BLaER1 treated with 17β-estradiol and CSF1 and Interleukin-3, amounts not matched to agents 10 nM and 100 nM (cell line): ENCODE measurements around the gene PPP1CC.

ENCODE experiments used
- H3K27ac ChIP-seq, 11 experiments: shearing (Covaris generic); formaldehyde crosslinking; 2 replicates each; pipeline ENCODE4 v1.8.1; 2022
- H3K27me3 ChIP-seq, 11 experiments: shearing (Covaris generic); formaldehyde crosslinking; 2 replicates each; pipeline ENCODE4 v1.8.1; 2022
- H3K36me3 ChIP-seq, 11 experiments: shearing (Covaris generic); formaldehyde crosslinking; 2 replicates each; pipeline ENCODE4 v1.8.1; 2022
- H3K4me1 ChIP-seq, 10 experiments: shearing (Covaris generic); formaldehyde crosslinking; 2 replicates each; pipeline ENCODE4 v1.8.1; 2022
- H3K4me2 ChIP-seq, 11 experiments: shearing (Covaris generic); formaldehyde crosslinking; 2 replicates each; pipeline ENCODE4 v1.8.1; 2022
- H3K4me3 ChIP-seq, 10 experiments: shearing (Covaris generic); formaldehyde crosslinking; 2 replicates each; pipeline ENCODE4 v1.8.1; 2022
- H3K9ac ChIP-seq, 11 experiments: shearing (Covaris generic); formaldehyde crosslinking; 2 replicates each; pipeline ENCODE4 v1.8.1; 2022
- H3K9me3 ChIP-seq, 11 experiments: shearing (Covaris generic); formaldehyde crosslinking; replicated peaks in 1 of 11; 2 replicates each; pipeline ENCODE4 v1.8.1; 2022
- H4K20me1 ChIP-seq, 11 experiments: shearing (Covaris generic); formaldehyde crosslinking; 2 replicates each; pipeline ENCODE4 v1.8.1; 2022
- Cebpa-rat ChIP-seq, 11 experiments: shearing (Covaris generic); IDR thresholded peaks; 2 replicates each; pipeline ENCODE4 v1.8.1; 2022

Gene PPP1CC

GRCh38 chr12:110762891-110763290, 20.2 kb upstream of the PPP1CC start:
- Histone ChIP-seq H3K27me3 (no peaks in the 10 kb centered on the region), H3K4me2 (no peak overlapping the region), H3K9ac (no peak overlapping the region), H3K27ac (no peak overlapping the region), H4K20me1 (no peaks in the 10 kb centered on the region), H3K36me3 (no peaks in the 10 kb centered on the region), H3K4me3 (no peak overlapping the region), H3K4me1 (peaks cover 0 to 5% (median 0%) of the 10 kb centered on the region in 10 experiments; a peak in 2 of 20 replicates), H3K9me3 (no peaks in the 10 kb centered on the region)
- no peak for TF ChIP-seq Cebpa-rat (IDR thresholded peaks at IDR 0.05)

GRCh38 chr12:110760204-110760609, 17.5 kb upstream of the PPP1CC start:
- no peak overlapping the region for H3K4me2 ChIP-seq
- no peaks in the 10 kb centered on the region for H3K27me3 ChIP-seq
- H3K36me3 ChIP-seq, result no peaks in the 10 kb centered on the region
- TF ChIP-seq Cebpa-rat (IDR thresholded peaks at IDR 0.05), result no peak
- H3K4me3 ChIP-seq, result no peak overlapping the region
- H3K9me3 ChIP-seq, result no peaks in the 10 kb centered on the region
- no peaks in the 10 kb centered on the region for H4K20me1 ChIP-seq
- no peak overlapping the region for H3K9ac ChIP-seq
- H3K27ac ChIP-seq, result no peak overlapping the region
- peaks cover 0 to 5% (median 0%) of the 10 kb centered on the region in 10 experiments; a peak in 2 of 20 replicates for H3K4me1 ChIP-seq

GRCh38 chr12:110758922-110759321, 16.2 kb upstream of the PPP1CC start:
- TF ChIP-seq Cebpa-rat (IDR thresholded peaks at IDR 0.05), result no peak
- H3K27me3 ChIP-seq, result no peaks in the 10 kb centered on the region
- no peak overlapping the region for H3K9ac ChIP-seq
- H3K9me3 ChIP-seq, result no peaks in the 10 kb centered on the region
- no peaks in the 10 kb centered on the region for H4K20me1 ChIP-seq
- H3K4me3 ChIP-seq, result no peak overlapping the region
- no peak overlapping the region for H3K4me2 ChIP-seq
- no peaks in the 10 kb centered on the region for H3K36me3 ChIP-seq
- H3K4me1 ChIP-seq, result peaks cover 0 to 5% (median 0%) of the 10 kb centered on the region in 10 experiments; a peak in 2 of 20 replicates
- H3K27ac ChIP-seq, result no peak overlapping the region

- Histone ChIP-seq H3K4me2 (no peak overlapping the region), H3K36me3 (no peaks in the 10 kb centered on the region), H3K27me3 (no peaks in the 10 kb centered on the region), H4K20me1 (no peaks in the 10 kb centered on the region), H3K4me3 (no peak overlapping the region), H3K9ac (no peak overlapping the region), H3K9me3 (no peaks in the 10 kb centered on the region), H3K27ac (no peak overlapping the region), H3K4me1 (peaks cover 0 to 5% (median 0%) of the 10 kb centered on the region in 10 experiments; a peak in 2 of 20 replicates)
- no peak for TF ChIP-seq Cebpa-rat (IDR thresholded peaks at IDR 0.05)
Measured at GRCh38 chr12:110756611-110757010, 13.9 kb upstream of the PPP1CC start.

- Histone ChIP-seq H3K9me3 (no peaks in the 10 kb centered on the region), H3K4me2 (no peak overlapping the region), H3K27me3 (no peaks in the 10 kb centered on the region), H3K36me3 (no peaks in the 10 kb centered on the region), H3K4me3 (no peak overlapping the region), H3K9ac (no peak overlapping the region), H3K4me1 (no peaks in the 10 kb centered on the region), H4K20me1 (no peaks in the 10 kb centered on the region), H3K27ac (no peak overlapping the region)
- TF ChIP-seq Cebpa-rat (IDR thresholded peaks at IDR 0.05), result no peak
Measured at GRCh38 chr12:110754101-110754793, 11.6 kb upstream of the PPP1CC start.

- H3K27me3 ChIP-seq, result no peaks in the 10 kb centered on the region
- no peak for TF ChIP-seq Cebpa-rat (IDR thresholded peaks at IDR 0.05)
- 0 out of 20 replicates have a peak, but pooled peaks cover 0 to 5% (median 0%) of the 10 kb centered on the region in 10 experiments for H3K4me1 ChIP-seq
Measured at GRCh38 chr12:110750784-110751461, 8.2 kb upstream of the PPP1CC start.

GRCh38 chr12:110746550-110746949, 3.9 kb upstream of the PPP1CC start:
- H3K4me2 ChIP-seq, result no peak overlapping the region
- peaks cover under 1 to 7% (median 4%) of the 10 kb centered on the region in 11 experiments; a peak in 19 of 22 replicates for H4K20me1 ChIP-seq
- no peak overlapping the region for H3K27ac ChIP-seq
- H3K9me3 ChIP-seq, result no peaks in the 10 kb centered on the region
- H3K4me1 ChIP-seq, result peaks cover 0 to 21% (median 15%) of the 10 kb centered on the region in 10 experiments; a peak in 11 of 20 replicates
- H3K9ac ChIP-seq, result no peak overlapping the region
- H3K36me3 ChIP-seq, result no peaks in the 10 kb centered on the region
- no peaks in the 10 kb centered on the region for H3K27me3 ChIP-seq
- H3K4me3 ChIP-seq, result no peak overlapping the region
- no peak for TF ChIP-seq Cebpa-rat (IDR thresholded peaks at IDR 0.05)

More at GRCh38 chr12:110750784-110751461, 8.2 kb upstream of the PPP1CC start:
- Histone ChIP-seq H4K20me1 (no peaks in the 10 kb centered on the region), H3K4me3 (no peak overlapping the region), H3K27ac (no peak overlapping the region), H3K4me2 (no peak overlapping the region), H3K9me3 (no peaks in the 10 kb centered on the region), H3K9ac (no peak overlapping the region), H3K36me3 (no peaks in the 10 kb centered on the region)

- Histone ChIP-seq H3K27me3 (no peaks in the 10 kb centered on the region), H3K9me3 (no peaks in the 10 kb centered on the region), H4K20me1 (peaks cover 9 to 15% (median 12%) of the 10 kb centered on the region in 11 experiments), H3K4me1 (peaks cover 4 to 25% (median 18%) of the 10 kb centered on the region in 10 experiments; a peak in 19 of 20 replicates), H3K4me3 (no peak overlapping the region), H3K27ac (no peak overlapping the region), H3K36me3 (no peaks in the 10 kb centered on the region; a peak in 1 of 22 replicates), H3K4me2 (peak overlapping the region in 4 of 11 experiments; percentile 4 to 10 (median 6); a peak in 2 of 22 replicates), H3K9ac (no peak overlapping the region)
- TF ChIP-seq Cebpa-rat (IDR thresholded peaks at IDR 0.05), result no peak
Measured at GRCh38 chr12:110745542-110746284, 3.0 kb upstream of the PPP1CC start.
